B cell (primary cell): Measurements from ENCODE around the gene CCDC178. TPM values are rescaled to one million over a fixed set of nuclear protein-coding genes. Genes with fewer than 3 reads are reported as not detected.

Experiments
- ATAC-seq: fragments of 200-7000 bp; cut with Tn5 transposase; one replicate; pipeline ENCODE4 v1.10.0; 2021; ENCODE audit warnings: low read depth, mild to moderate bottlenecking, moderate number of reproducible peaks, moderate library complexity
- CTCF ChIA-PET: fragments of 350-600 bp; sonication (Branson Sonifier 250); formaldehyde crosslinking; loops from one replicate; lab custom pipeline; 2021; ENCODE audit warnings: antibody characterized with exemption, inconsistent platforms; lab: Charles Lee
- POLR2A ChIA-PET: fragments of 350-600 bp; sonication (Branson Sonifier 250); formaldehyde crosslinking; loops from one replicate; lab custom pipeline; 2021; ENCODE audit warnings: antibody characterized with exemption; lab: Charles Lee
- DNase-seq: peaks from one replicate; pipeline ENCODE4 v3.0.0; 2013
- H2AFZ ChIP-seq: 2 replicates; pipeline ENCODE4 v1.6.1; 2012; ENCODE audit warnings: mild to moderate bottlenecking, low read depth, low read length; ENCODE audit not compliant: insufficient read depth, poor library complexity, severe bottlenecking
- H3K27ac ChIP-seq, 2 donors: 1 replicate in 1 of 2; 2 replicates in 1 of 2; pipeline ENCODE4 v1.5.1; 2012 to 2013; ENCODE audit warnings: low read length in 2 of 2, mild to moderate bottlenecking in 2 of 2, moderate library complexity in 1 of 2
- H3K27me3 ChIP-seq, 4 experiments: fragments of 200-600 bp in 1 of 4; sonication (generic) in 1 of 4; replicated peaks in 1 of 4; 1 replicate in 2 of 4; 2 replicates in 2 of 4; pipeline versions ENCODE4 v1.6.1 to v1.7.0; 2013 to 2016; ENCODE audit warnings: low read length in 3 of 4, mild to moderate bottlenecking in 2 of 4, mixed read lengths in 1 of 4, moderate library complexity in 1 of 4; ENCODE audit not compliant: insufficient read depth in 4 of 4, control insufficient read depth in 3 of 4; ENCODE audit errors: control extremely low read depth in 1 of 4
- H3K36me3 ChIP-seq, 2 experiments: replicated peaks in 1 of 2; 1 replicate in 1 of 2; 2 replicates in 1 of 2; pipeline versions ENCODE4 v1.6.1 to v1.7.1; 2013; ENCODE audit warnings: low read length in 1 of 2; ENCODE audit not compliant: insufficient read depth in 2 of 2, control insufficient read depth in 1 of 2; ENCODE audit errors: control extremely low read depth in 1 of 2, extremely low read depth in 1 of 2
- H3K4me1 ChIP-seq, 2 donors: fragments of 200-600 bp in 1 of 2; sonication (generic) in 1 of 2; 1 replicate in 1 of 2; 2 replicates in 1 of 2; pipeline versions ENCODE4 v1.5.1 to v1.6.1; 2013 to 2017; ENCODE audit warnings: low read length in 2 of 2; ENCODE audit not compliant: control insufficient read depth in 2 of 2, insufficient read depth in 2 of 2
- H3K4me2 ChIP-seq: replicated peaks from 2 replicates; pipeline ENCODE3; 2012; ENCODE audit warnings: mild to moderate bottlenecking, low read depth, low read length; ENCODE audit not compliant: poor library complexity, severe bottlenecking
- H3K4me3 ChIP-seq, 5 experiments: fragments of 200-600 bp in 1 of 5; sonication (generic) in 1 of 5; 1 replicate in 3 of 5; 2 replicates in 2 of 5; pipeline versions ENCODE4 v1.5.1 to v1.7.0; 2011 to 2016; ENCODE audit warnings: low read length in 4 of 5, mild to moderate bottlenecking in 4 of 5, low read depth in 2 of 5, control low read depth in 1 of 5, moderate library complexity in 1 of 5; ENCODE audit not compliant: insufficient read depth in 1 of 5; ENCODE audit errors: control extremely low read depth in 1 of 5, extremely low read depth in 1 of 5
- H3K79me2 ChIP-seq: fragments of 200-600 bp; sonication (generic); one replicate; pipeline ENCODE4 v1.6.0; 2016; ENCODE audit warnings: low read length; ENCODE audit not compliant: control insufficient read depth, insufficient read depth
- H3K9ac ChIP-seq: fragments of 200-600 bp; sonication (generic); 2 replicates; pipeline ENCODE4 v1.6.1; 2017; ENCODE audit warnings: mild to moderate bottlenecking, low read length, moderate library complexity
- H3K9me3 ChIP-seq, 3 donors: one replicate each; pipeline versions ENCODE4 v1.6.1 to v1.7.1; 2013; ENCODE audit warnings: low read length in 2 of 3; ENCODE audit not compliant: control insufficient read depth in 2 of 3, insufficient read depth in 1 of 3; ENCODE audit errors: control extremely low read depth in 1 of 3
- H4K20me1 ChIP-seq: 2 replicates; pipeline ENCODE4 v1.6.0; 2012; ENCODE audit warnings: mild to moderate bottlenecking, low read length; ENCODE audit not compliant: insufficient read depth, control insufficient read depth, poor library complexity, severe bottlenecking
- H3K27ac Mint-ChIP-seq: one replicate; pipeline ENCODE4 v1.8.0; 2021; ENCODE audit warnings: mixed read lengths
- H3K27me3 Mint-ChIP-seq: one replicate; pipeline ENCODE4 v1.8.0; 2021; ENCODE audit warnings: mixed read lengths
- H3K4me1 Mint-ChIP-seq: one replicate; pipeline ENCODE4 v1.8.0; 2021; ENCODE audit warnings: mixed read lengths
- H3K4me3 Mint-ChIP-seq: one replicate; pipeline ENCODE4 v1.8.0; 2021; ENCODE audit warnings: mixed read lengths
- H3K9me3 Mint-ChIP-seq: one replicate; pipeline ENCODE4 v1.8.0; 2022; ENCODE audit warnings: mixed read lengths; ENCODE audit not compliant: insufficient read depth
- CTCF ChIP-seq: fragments of 200-600 bp; IDR thresholded peaks from one replicate; pipeline ENCODE4 v1.8.0; 2022; ENCODE audit warnings: antibody characterized with exemption, mild to moderate bottlenecking
- EZH2 ChIP-seq: IDR thresholded peaks from 2 replicates; pipeline ENCODE4 v1.6.1; 2012; ENCODE audit warnings: borderline replicate concordance, low read depth, mild to moderate bottlenecking, moderate library complexity, low read length; ENCODE audit not compliant: insufficient read depth, poor library complexity, severe bottlenecking
- WGBS: methylation state at CpG from one replicate; pipeline ENCODE4 v1.1.5; 2013; ENCODE audit warnings: missing lambda C conversion rate; ENCODE audit not compliant: insufficient coverage; 5-methylcytosine and 5-hydroxymethylcytosine counted together
- intact Hi-C: fragments of 100-400 bp; cut with micrococcal nuclease; formaldehyde crosslinking; loops from one replicate; pipeline ENCODE4 v1.10.0; 2022
- polyA plus RNA-seq: library from polyadenylated mRNA; depleted of rRNA; stranded (reverse); fragments of >200 nt; gene quantifications from 2 replicates; pipeline ENCODE4 v1.2.3, GENCODE V29; 2012
- total RNA-seq, 2 donors: library from RNA; stranded (reverse); fragments of 120-200 nt in 1 of 2; gene quantifications; 1 replicate in 1 of 2; 2 replicates in 1 of 2; pipeline versions ENCODE4 v1.2.3 to v1.2.4, GENCODE V29; 2013 to 2022

The CCDC178 gene
- total and polyA plus RNA-seq, 2 donors (not counting 1 experiment from before 2014, with no cell fraction given): not detected

GRCh38 chr18:33010149-33010548 is 430.4 kb downstream of the CCDC178 start:
- ATAC-seq: no peak
- WGBS: no CpG with 5 or more reads among the region's 2 CpGs
- no peaks in the 10 kb centered on the region for H3K4me1 Mint-ChIP-seq

GRCh38 chr18:32998921-32999320 is 441.6 kb downstream of the CCDC178 start:
- Histone ChIP-seq H3K4me3 (no peak overlapping the region), H3K4me1 (no peaks in the 10 kb centered on the region), H3K4me2 (no peak overlapping the region), H2AFZ (no peak overlapping the region), H3K27me3 (peaks cover 0 to 9% (median 0%) of the 10 kb centered on the region in 4 experiments), H3K9ac (no peak overlapping the region), H3K36me3 (no peaks in the 10 kb centered on the region), H3K27ac (no peak overlapping the region), H4K20me1 (no peaks in the 10 kb centered on the region), H3K9me3 (peaks cover 0 to 11% (median 4%) of the 10 kb centered on the region in 3 donors), H3K79me2 (no peaks in the 10 kb centered on the region)
- H3K4me3 Mint-ChIP-seq: no peak overlapping the region
- no peaks in the 10 kb centered on the region for H3K4me1 Mint-ChIP-seq
- H3K27me3 Mint-ChIP-seq: peaks cover 21% of the 10 kb centered on the region
- no peak overlapping the region for H3K27ac Mint-ChIP-seq
- intact Hi-C loops: no loop called here
- ATAC-seq: no peak
- ChIA-PET CTCF (no interaction called here), POLR2A (no interaction called here)
- 89% methylated on average over 1 of the region's 1 CpG for WGBS
- DNase-seq: no peak
- no peaks in the 10 kb centered on the region for H3K9me3 Mint-ChIP-seq
- no peak for TF ChIP-seq CTCF
- no peak for TF ChIP-seq EZH2

More at GRCh38 chr18:33010149-33010548, 430.4 kb downstream of the CCDC178 start:
- Histone ChIP-seq H3K79me2 (no peaks in the 10 kb centered on the region), H3K36me3 (no peaks in the 10 kb centered on the region), H3K4me1 (no peaks in the 10 kb centered on the region), H4K20me1 (no peaks in the 10 kb centered on the region), H3K9ac (no peak overlapping the region), H3K4me2 (no peak overlapping the region), H3K4me3 (no peak overlapping the region), H3K9me3 (peaks cover 0 to under 1% (median 0%) of the 10 kb centered on the region in 3 donors), H3K27me3 (peaks cover 0 to 7% (median 0%) of the 10 kb centered on the region in 4 experiments), H2AFZ (no peak overlapping the region), H3K27ac (no peak overlapping the region)
- TF ChIP-seq EZH2 (no peak), CTCF (no peak)
- Mint-ChIP-seq H3K4me3 (no peak overlapping the region), H3K27me3 (peaks cover 4% of the 10 kb centered on the region), H3K27ac (no peak overlapping the region), H3K9me3 (no peaks in the 10 kb centered on the region)
- CTCF ChIA-PET: no interaction called here
- intact Hi-C loops: no loop called here
- DNase-seq: no peak
- POLR2A ChIA-PET: no interaction called here
